ENCODE data around the gene STX4. TPM values are rescaled to one million over a fixed set of nuclear protein-coding genes. Genes with fewer than 3 reads are reported as not detected.

Gene STX4
- total RNA-seq, 2 donors from 2014 or later = 40.7 to 51.7 TPM

DNA sequence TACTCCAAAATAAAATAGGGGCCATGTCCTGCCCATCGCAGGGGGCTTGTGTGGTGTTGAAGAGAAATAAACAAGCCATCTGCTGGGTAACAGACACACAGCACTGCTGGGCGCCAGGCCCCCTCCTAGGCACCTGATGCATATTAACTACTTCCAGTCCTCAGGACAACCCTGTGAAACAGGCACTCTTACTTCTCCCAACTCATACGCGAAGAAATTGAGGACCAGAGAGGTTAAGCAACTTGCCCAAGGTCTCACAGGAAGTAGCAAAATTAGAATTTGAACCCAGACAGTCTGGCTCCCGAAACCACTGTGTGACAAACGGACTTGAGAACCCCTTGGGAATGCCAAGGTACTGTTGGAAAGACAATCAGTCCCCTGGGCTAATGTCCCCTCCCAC lies 25.7 kb upstream of the STX4 start:
- TF ChIP-seq POLR2AphosphoS5 (IDR thresholded peaks at IDR 0.05) (no peak), POLR2A (IDR thresholded peaks at IDR 0.05) (no peak)
- TF ChIP-seq, protein P1, sequence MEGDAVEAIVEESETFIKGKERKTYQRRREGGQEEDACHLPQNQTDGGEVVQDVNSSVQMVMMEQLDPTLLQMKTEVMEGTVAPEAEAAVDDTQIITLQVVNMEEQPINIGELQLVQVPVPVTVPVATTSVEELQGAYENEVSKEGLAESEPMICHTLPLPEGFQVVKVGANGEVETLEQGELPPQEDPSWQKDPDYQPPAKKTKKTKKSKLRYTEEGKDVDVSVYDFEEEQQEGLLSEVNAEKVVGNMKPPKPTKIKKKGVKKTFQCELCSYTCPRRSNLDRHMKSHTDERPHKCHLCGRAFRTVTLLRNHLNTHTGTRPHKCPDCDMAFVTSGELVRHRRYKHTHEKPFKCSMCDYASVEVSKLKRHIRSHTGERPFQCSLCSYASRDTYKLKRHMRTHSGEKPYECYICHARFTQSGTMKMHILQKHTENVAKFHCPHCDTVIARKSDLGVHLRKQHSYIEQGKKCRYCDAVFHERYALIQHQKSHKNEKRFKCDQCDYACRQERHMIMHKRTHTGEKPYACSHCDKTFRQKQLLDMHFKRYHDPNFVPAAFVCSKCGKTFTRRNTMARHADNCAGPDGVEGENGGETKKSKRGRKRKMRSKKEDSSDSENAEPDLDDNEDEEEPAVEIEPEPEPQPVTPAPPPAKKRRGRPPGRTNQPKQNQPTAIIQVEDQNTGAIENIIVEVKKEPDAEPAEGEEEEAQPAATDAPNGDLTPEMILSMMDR (IDR thresholded peaks at IDR 0.05) = no peak
- H3K27me3 ChIP-seq (replicated peaks; ENCODE audit: insufficient read depth) = peaks cover 3% of the 10 kb centered on the region
- WGBS = 62% methylated on average over 6 of the region's 6 CpGs
- no peaks in the 10 kb centered on the region for H3K36me3 ChIP-seq
- H3K9me3 ChIP-seq = no peaks in the 10 kb centered on the region
- DNase-seq (ENCODE audit: low spot score) = no peak
- no peak overlapping the region for H3K4me3 ChIP-seq
- H3K4me1 ChIP-seq (replicated peaks) = no peaks in the 10 kb centered on the region
- intact Hi-C loops (cut with DNase I) = no loop called here
- no peak overlapping the region for H3K27ac ChIP-seq

GRCh38 chr16:31008149-31008548 lies 25.2 kb upstream of the STX4 start:
- Histone ChIP-seq H3K4me3 (no peak overlapping the region), H3K4me1 (replicated peaks) (no peaks in the 10 kb centered on the region), H3K27ac (no peak overlapping the region), H3K9me3 (no peaks in the 10 kb centered on the region), H3K36me3 (no peaks in the 10 kb centered on the region), H3K27me3 (replicated peaks; ENCODE audit: insufficient read depth) (peaks cover 3% of the 10 kb centered on the region)
- no peak for TF ChIP-seq POLR2A (IDR thresholded peaks at IDR 0.05)
- no peak for DNase-seq (ENCODE audit: low spot score)
- intact Hi-C loops (cut with DNase I) = no loop called here
- 68% methylated on average over 6 of the region's 6 CpGs for WGBS

DNA sequence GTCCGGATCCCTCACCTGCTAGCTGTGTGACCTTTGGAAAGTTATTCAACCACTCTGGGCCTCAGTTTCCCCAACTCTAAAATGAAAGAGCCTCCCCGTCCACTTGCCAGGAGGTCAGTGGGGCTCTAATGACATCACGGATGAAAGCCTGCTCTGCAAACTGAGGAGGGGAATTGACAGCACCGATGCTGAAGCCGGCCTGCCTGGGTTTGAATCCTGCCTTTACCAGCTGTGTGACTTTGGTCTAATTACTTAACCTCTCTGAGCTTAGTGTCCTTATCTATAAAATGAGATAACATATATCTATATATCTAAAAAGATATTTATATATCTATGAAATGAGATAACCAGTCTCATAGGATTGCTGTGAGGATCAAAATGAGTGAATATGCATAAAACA lies 24.8 kb upstream of the STX4 start:
- WGBS = 92% methylated on average over 5 of the region's 5 CpGs

DNA sequence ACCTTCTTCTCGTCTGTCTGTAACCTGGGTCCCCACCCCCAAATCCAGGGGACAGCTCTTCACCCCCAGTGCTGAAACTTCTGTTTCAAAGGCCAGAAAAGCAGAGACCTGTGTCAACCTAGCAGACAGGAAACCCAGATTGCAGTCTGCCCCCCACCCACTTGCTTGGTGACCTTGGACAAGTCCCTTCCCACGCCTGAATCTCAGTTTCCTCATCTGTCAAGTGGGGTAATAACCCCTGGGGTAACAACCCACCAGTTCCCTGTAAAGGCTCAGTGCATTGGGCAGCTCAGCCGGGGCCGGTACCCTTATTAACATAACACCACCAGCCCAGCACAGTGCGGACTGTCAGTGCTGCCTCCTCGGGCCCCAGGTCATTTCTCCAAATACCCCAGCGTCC lies 24.2 kb upstream of the STX4 start:
- no peak overlapping the region for H3K27ac ChIP-seq
- WGBS = 78% methylated on average over 7 of the region's 7 CpGs
- no peaks in the 10 kb centered on the region for H3K36me3 ChIP-seq
- TF ChIP-seq POLR2AphosphoS5 (IDR thresholded peaks at IDR 0.05) (no peak), POLR2A (IDR thresholded peaks at IDR 0.05) (no peak)
- TF ChIP-seq, protein P1 (IDR thresholded peaks at IDR 0.05) = no peak
- H3K4me3 ChIP-seq = no peak overlapping the region
- no peak for DNase-seq (ENCODE audit: low spot score)
- no peaks in the 10 kb centered on the region for H3K9me3 ChIP-seq
- intact Hi-C loops (cut with DNase I) = no loop called here
- H3K27me3 ChIP-seq (replicated peaks; ENCODE audit: insufficient read depth) = peaks cover 3% of the 10 kb centered on the region
- H3K4me1 ChIP-seq (replicated peaks) = no peaks in the 10 kb centered on the region

More for the DNA sequence above, 24.8 kb upstream of the STX4 start:
- no peak overlapping the region for H3K4me3 ChIP-seq
- TF ChIP-seq, protein P1 (IDR thresholded peaks at IDR 0.05) = no peak
- TF ChIP-seq POLR2AphosphoS5 (IDR thresholded peaks at IDR 0.05) = no peak
- TF ChIP-seq POLR2A (IDR thresholded peaks at IDR 0.05) = no peak
- no peaks in the 10 kb centered on the region for H3K9me3 ChIP-seq
- H3K27ac ChIP-seq = no peak overlapping the region
- H3K36me3 ChIP-seq = no peaks in the 10 kb centered on the region
- DNase-seq (ENCODE audit: low spot score) = no peak
- intact Hi-C loops (cut with DNase I) = no loop called here
- H3K4me1 ChIP-seq (replicated peaks) = no peaks in the 10 kb centered on the region
- H3K27me3 ChIP-seq (replicated peaks; ENCODE audit: insufficient read depth) = peaks cover 3% of the 10 kb centered on the region

DNA sequence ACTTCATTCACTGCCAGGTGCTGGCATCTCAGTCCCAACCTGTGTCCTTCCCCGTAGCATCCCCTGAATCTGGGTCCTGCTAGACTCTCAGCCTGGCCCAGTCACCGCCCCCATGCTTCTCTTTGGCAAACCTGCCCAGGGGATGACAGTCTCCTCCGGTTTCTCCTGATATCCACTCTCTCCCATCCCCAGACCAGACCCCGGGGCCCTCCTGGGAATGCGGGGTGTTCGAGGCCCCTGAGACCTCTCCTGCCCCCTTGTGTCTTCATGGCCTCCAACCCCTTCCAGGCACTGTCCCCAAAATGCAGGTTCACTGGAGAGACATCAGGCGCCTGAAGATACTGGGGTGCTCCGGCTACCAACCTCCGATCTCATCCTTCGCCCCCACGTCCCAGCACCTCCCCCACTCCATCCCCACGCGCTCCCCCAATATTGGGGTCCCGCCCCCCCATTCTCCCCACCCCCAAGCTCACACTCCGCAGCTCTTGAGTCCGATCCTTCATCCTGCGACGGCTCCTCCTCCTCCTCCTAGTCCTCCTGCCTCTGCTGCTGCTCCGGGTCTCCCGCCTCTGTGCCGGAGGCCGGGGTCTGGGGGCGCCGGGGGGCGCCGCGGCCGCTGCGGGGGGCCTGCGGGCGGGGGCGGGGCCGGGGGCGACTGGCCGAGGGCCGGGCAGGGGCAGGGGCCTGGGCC lies 23.3 kb upstream of the STX4 start:
- Histone ChIP-seq H3K9me3 (no peaks in the 10 kb centered on the region), H3K27me3 (replicated peaks; ENCODE audit: insufficient read depth) (peaks cover 3% of the 10 kb centered on the region), H3K4me1 (replicated peaks) (no peaks in the 10 kb centered on the region), H3K4me3 (no peak overlapping the region), H3K27ac (no peak overlapping the region), H3K36me3 (no peaks in the 10 kb centered on the region)
- TF ChIP-seq, protein P1 (IDR thresholded peaks at IDR 0.05) = no peak
- no peak for TF ChIP-seq POLR2A (IDR thresholded peaks at IDR 0.05)
- intact Hi-C loops (cut with DNase I) = no loop called here
- DNase-seq (ENCODE audit: low spot score) = no peak
- WGBS = 13% methylated on average over 22 of the region's 36 CpGs

All from prostate gland (tissue), 2 donors.